Subcutaneous abdominal adipose tissue (tissue), 5 donors: ENCODE measurements around the gene KRTAP10-3.

Source experiments
- H3K27ac ChIP-seq: one replicate; pipeline ENCODE4 v1.7.0; 2013; ENCODE audit warnings: low read depth, mild to moderate bottlenecking, inconsistent platforms, low read length, moderate library complexity
- H3K27me3 ChIP-seq, 5 donors: one replicate each; pipeline ENCODE4 v1.7.0; 2013; ENCODE audit warnings: low read length in 5 of 5, inconsistent platforms in 1 of 5; ENCODE audit not compliant: control insufficient read depth in 5 of 5, insufficient read depth in 4 of 5
- H3K36me3 ChIP-seq, 5 donors: one replicate each; pipeline ENCODE4 v1.7.0; 2013; ENCODE audit warnings: low read length in 5 of 5; ENCODE audit not compliant: control insufficient read depth in 5 of 5, insufficient read depth in 5 of 5
- H3K4me1 ChIP-seq, 5 donors: one replicate each; pipeline ENCODE4 v1.7.0; 2013; ENCODE audit warnings: low read length in 5 of 5, mild to moderate bottlenecking in 3 of 5, moderate library complexity in 1 of 5; ENCODE audit not compliant: control insufficient read depth in 5 of 5, insufficient read depth in 5 of 5
- H3K4me3 ChIP-seq, 5 donors: one replicate each; pipeline ENCODE4 v1.7.0; 2013; ENCODE audit warnings: low read length in 5 of 5, low read depth in 1 of 5
- H3K9ac ChIP-seq, 5 donors: one replicate each; pipeline ENCODE4 v1.7.0; 2013; ENCODE audit warnings: low read length in 5 of 5, mild to moderate bottlenecking in 4 of 5, moderate library complexity in 3 of 5
- H3K9me3 ChIP-seq, 5 donors: one replicate each; pipeline ENCODE4 v1.7.0; 2013; ENCODE audit warnings: low read length in 5 of 5; ENCODE audit not compliant: control insufficient read depth in 5 of 5
- donor health status: healthy.
- donor health status: healthy.
- donor health status: healthy.
- donor health status: healthy.
- donor health status: healthy.

The KRTAP10-3 gene

DNA sequence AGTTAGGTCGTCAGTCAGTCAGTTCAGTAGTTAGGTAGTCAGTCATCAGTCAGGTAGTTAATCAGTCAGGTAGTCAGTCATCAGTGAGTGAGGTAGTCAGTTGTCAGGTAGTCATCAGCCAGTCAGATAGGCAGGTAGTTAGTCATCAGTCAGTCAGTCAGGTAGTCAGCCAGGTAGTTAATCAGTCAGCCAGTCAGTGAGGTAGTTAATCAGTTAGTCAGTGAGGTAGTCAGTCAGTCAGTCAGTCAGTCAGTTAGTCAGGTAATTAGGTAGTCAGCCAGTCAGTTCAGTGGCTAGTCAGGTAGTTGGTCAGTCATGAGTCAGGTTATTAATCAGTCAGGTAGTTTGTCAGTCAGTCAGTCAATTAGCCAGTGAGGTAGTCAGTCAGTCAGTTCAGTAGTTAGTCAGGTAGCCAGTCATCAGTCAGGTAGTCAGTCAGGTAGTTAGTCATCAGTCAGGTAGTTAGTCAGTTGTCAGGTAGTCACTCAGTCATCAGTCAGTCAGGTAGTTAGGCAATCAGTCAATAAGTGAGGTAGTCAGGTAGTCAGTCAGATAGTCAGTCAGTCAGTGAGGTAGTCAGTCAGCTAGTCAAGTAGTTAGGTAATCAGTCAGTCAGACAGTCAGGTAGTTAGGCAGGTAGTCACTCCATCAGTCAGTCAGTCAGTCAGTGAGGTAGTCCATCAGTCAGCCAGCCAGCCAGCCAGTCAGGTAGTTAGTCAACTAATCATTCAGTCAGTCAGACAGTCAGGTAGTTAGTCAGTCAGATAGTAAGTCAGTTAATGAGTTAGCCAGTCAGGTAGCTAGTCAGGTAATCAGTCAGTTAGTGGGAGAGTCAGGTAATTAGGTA, 34.8 kb downstream of the KRTAP10-3 start:
- Histone ChIP-seq H3K27me3 (peaks cover 0 to 28% (median 10%) of the 10 kb centered on the region in 5 donors), H3K4me3 (no peak overlapping the region), H3K9ac (no peak overlapping the region), H3K27ac (no peak overlapping the region), H3K9me3 (no peaks in the 10 kb centered on the region), H3K4me1 (peaks cover 0 to 2% (median 0%) of the 10 kb centered on the region in 5 donors), H3K36me3 (no peaks in the 10 kb centered on the region)

DNA sequence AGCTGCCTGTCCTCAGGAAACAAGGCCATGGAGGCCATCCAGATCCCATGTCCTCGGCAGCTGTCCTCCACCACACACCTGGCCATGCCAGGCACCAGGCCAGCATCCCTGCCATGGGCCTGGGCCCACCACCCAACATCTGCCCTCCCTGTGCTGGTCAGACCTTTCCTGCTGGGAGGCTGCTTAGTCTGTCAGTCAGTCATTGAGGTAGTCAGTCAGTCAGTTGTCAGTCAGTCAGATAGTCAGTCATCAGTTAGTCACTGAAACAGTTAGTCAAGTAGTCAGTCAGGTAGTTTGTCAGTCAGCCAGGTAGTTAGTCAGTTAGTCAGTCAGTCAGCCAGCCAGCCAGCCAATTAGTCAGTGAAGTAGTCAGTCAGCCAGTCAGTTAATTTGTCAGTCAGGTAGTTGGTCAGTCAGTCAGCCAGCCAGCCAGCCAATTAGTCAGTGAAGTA, 35.8 kb downstream of the KRTAP10-3 start:
- H3K9ac ChIP-seq, result no peak overlapping the region
- no peaks in the 10 kb centered on the region for H3K36me3 ChIP-seq
- H3K27ac ChIP-seq, result no peak overlapping the region
- H3K9me3 ChIP-seq, result no peaks in the 10 kb centered on the region
- no peak overlapping the region for H3K4me3 ChIP-seq
- H3K4me1 ChIP-seq, result peaks cover 0 to 2% (median 0%) of the 10 kb centered on the region in 5 donors
- peaks cover 0 to 28% (median 10%) of the 10 kb centered on the region in 5 donors for H3K27me3 ChIP-seq

DNA sequence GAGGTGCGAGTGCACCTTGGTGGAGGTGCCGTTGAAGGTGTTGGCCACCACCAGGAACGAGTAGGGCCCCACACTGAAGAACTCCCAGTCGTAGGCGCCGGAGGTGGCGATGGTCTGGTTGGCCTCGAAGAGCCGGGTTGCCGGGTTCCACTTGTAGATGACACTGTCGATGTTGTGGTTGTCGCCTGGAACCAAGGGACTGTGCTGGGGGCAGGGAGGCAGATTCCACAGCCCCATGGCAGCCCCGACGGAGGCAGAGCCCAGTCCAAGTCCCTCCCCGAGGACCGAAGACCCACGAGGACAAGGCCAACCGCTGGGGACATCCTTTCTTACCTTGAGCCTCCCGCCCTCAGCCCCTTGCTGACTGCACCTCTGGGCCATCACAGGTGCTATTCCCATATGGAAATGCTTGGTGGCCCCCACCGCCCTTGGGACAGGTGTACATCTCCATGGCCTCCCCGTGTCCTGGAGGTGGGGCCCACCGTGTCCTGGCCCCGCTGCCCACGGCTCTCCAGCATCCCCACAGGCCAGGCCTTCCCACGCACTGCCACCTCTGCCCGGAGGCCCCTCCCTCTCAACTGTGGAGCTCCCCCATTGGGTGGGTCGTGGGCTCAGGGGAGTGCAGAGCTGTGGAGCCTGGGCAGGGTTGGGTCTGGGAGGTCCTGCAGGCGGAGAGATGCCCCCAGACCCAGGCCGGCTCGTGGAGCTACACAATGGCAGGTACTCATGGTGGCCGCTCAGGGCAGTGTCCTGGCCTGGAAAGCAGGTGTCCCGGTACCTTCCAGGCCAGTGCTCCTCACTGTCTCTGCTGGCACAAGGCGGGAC, 36.5 kb downstream of the KRTAP10-3 start:
- Histone ChIP-seq H3K9me3 (peaks cover 0 to 3% (median 0%) of the 10 kb centered on the region in 5 donors), H3K27me3 (peaks cover 0 to 28% (median 9%) of the 10 kb centered on the region in 5 donors), H3K27ac (no peak overlapping the region), H3K9ac (no peak overlapping the region), H3K4me1 (no peaks in the 10 kb centered on the region), H3K4me3 (no peak overlapping the region), H3K36me3 (no peaks in the 10 kb centered on the region)

DNA sequence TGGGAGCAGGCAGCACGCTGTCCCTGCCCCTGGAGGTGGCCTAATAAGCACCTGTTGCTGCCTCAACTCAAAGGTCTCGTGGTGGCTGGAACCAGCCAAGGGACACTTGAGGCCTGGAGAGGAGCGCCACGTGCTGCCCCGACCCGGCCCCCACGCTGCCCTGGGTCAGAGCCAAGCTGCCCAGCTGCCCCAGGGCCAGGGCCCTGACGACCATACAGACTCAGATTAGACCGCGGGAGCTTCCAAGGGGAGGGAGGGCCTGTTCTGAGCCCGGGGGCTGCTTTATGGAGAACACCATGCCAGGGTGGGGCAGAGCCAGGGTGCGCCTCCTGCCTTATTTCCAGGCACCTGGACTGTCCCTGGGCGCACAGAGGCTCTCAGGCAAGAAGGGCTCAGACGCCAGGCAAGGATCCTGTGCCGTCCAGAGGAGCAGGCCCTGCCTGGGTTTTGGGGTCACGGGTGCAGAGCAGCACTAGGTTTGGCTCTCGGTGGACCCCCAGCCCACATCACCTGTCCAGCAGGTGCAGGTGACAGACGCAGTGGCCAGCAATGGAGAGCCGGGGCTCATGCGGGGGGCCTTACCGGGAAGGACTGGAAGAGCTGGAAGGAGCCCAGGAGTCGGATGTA, 37.2 kb downstream of the KRTAP10-3 start:
- H3K27ac ChIP-seq, result no peak overlapping the region
- peaks cover 0 to 4% (median 0%) of the 10 kb centered on the region in 5 donors for H3K9me3 ChIP-seq
- H3K27me3 ChIP-seq, result peaks cover 0 to 24% (median 9%) of the 10 kb centered on the region in 5 donors
- no peaks in the 10 kb centered on the region for H3K4me1 ChIP-seq
- no peaks in the 10 kb centered on the region for H3K36me3 ChIP-seq
- H3K9ac ChIP-seq, result no peak overlapping the region
- H3K4me3 ChIP-seq, result no peak overlapping the region

DNA sequence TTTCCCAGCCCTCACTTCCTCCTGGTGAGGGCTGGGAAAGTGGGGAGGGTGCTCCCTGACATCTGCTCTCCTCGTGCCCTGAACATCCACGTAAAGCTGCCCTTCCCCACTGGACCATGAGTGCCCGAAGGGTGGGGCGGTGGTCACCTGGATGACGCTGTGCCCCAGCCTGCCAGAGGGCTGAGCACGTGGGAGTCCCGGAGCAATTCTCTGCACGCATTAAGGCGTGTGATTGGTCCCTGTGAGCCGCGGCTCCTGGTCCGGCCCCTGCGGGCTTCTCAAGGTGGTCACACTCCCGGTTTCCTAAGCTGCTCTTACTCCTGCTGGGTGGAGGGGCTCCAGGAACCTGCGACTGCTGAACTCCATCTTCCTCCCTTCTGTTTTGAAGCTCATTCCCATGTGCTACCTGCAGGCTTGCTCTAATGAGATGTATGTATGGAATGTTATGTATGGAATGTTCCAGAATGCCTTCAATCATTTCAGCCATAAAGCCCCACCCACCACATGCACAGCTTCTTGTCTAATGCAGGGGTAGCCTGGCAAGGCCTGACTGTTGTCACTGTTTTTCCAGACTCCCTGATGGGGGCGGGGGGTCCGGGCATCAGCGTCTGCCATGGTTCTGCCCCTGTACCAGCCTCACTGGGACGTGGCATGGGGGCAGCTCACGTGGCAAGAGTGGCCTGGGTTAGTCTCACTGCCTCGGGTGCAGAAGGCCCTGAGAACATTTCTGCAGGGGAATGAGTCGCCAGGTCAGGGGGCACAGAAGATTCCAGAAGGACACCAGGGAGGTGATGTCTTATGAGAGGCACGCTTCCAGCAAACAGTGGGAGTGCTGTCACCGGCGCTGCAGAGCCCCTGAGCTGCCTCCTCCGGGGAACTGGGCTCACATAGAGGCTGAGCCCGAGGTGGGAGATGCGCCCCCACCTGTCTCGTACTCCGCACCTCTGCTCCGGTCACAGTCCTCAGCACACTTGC, 38.0 kb downstream of the KRTAP10-3 start:
- Histone ChIP-seq H3K9me3 (peaks cover 0 to 4% (median 0%) of the 10 kb centered on the region in 5 donors), H3K4me1 (no peaks in the 10 kb centered on the region), H3K27ac (no peak overlapping the region), H3K27me3 (peaks cover 0 to 24% (median 9%) of the 10 kb centered on the region in 5 donors), H3K36me3 (no peaks in the 10 kb centered on the region), H3K9ac (no peak overlapping the region), H3K4me3 (no peak overlapping the region)

DNA sequence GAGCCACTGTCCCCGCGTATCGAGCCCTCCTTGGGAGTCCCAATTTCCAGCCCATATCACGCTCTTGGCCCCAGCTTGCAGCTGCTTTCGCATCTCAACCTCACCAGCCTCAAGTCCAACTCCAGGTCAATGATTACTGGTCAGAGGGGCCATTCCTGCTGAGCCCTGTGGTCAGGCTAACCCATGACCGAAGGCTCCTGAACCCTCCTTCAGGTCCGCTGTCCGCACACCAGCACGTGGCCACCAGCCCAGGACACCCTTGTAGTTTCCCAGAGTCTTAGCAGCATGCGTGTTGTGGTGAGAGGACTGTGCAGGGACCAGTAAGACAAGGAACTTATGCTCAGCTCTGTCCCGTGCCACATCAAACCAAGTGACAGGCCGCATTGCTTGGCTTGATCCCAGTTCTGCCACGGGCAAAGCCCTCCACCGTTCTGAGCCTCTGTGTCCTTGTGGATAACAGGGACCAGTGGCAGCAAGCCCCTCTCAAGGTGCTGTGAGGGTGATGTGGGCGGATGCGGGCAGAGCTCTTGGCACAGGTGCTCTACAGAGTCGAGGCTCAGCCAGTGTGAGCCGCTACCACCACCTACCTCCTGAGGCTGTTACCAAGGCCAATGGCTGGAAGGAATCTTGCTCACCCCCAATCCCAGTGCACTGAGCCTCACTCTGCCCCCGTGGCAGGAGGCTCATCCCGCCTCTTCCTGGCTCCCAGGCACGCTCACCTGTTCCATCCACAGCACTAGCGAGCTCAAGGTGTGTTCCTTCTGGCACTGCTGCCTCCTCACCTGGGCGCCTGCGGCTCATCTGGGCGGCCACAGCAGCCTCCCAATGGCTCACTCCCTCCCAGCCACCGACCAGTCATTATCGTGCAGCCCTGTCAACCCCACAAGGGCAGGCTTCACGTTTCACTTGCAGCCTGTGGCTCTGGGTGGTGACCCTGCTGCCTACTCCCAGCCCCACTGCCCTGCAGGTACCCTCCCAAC, 39.0 kb downstream of the KRTAP10-3 start:
- Histone ChIP-seq H3K9me3 (peaks cover 0 to 4% (median 0%) of the 10 kb centered on the region in 5 donors), H3K36me3 (no peaks in the 10 kb centered on the region), H3K4me1 (no peaks in the 10 kb centered on the region), H3K27ac (no peak overlapping the region), H3K9ac (no peak overlapping the region), H3K4me3 (no peak overlapping the region), H3K27me3 (peaks cover 0 to 24% (median 8%) of the 10 kb centered on the region in 5 donors)

DNA sequence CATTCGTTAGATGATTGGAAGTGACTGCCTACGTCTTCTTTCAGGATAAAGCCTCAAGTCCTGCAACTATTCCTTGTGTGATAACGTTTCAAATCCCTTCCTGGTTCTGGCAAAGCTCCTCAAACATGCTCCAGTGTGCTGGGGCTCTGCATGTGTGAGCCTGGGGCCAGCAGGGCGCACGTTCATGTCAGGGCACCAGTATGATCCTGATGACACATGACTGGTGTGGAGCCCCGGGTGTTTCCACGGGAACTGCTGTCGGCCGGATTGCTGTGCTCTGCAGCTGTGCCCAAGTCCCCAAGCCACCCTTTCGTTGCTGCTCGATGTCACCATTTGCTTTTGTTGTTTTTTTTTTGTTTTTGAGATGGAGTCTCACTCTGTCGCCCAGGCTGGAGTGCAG, 39.9 kb downstream of the KRTAP10-3 start:
- Histone ChIP-seq H3K9me3 (peaks cover 0 to 4% (median 0%) of the 10 kb centered on the region in 5 donors), H3K4me1 (no peaks in the 10 kb centered on the region), H3K36me3 (no peaks in the 10 kb centered on the region), H3K27me3 (peaks cover 0 to 24% (median 8%) of the 10 kb centered on the region in 5 donors), H3K27ac (no peak overlapping the region), H3K9ac (no peak overlapping the region), H3K4me3 (no peak overlapping the region)

DNA sequence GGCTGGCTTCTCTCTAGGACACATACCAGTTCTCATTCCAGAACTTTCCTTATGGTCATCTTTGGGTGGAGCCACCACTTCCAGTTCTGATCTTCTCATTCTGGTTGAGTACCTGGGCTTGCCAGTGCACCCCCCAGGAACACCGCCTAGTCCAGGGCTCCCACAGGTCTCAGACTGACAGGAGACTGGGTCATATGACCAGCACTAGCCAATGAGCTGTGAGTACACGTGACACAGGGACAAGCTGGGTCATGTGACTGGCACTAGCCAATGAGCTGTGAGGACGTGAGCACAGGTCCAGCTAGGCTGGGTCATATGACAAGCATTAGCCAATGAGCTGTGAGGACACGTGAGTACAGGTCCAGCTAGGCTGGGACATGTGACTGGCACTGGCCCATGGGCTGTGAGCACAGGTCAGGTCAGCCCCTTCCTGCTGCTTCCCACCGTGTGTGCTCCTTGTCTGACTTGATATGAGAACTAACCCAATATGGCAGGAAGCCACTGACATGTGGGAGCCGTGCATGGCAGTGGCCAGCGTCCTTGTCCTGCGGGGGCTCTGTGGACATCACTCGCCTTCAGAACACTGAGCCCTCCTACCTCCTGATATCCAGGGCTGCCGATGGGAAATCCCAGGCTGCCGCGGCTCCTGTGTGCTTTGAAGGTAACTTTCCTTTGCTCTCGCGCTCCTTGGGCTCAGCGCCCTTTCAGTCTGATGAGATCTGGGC, 41.3 kb downstream of the KRTAP10-3 start:
- peaks cover 0 to 24% (median 7%) of the 10 kb centered on the region in 5 donors for H3K27me3 ChIP-seq
- no peak overlapping the region for H3K4me3 ChIP-seq
- no peak overlapping the region for H3K27ac ChIP-seq

More for the DNA sequence above, 41.3 kb downstream of the KRTAP10-3 start:
- Histone ChIP-seq H3K9me3 (peaks cover 0 to 4% (median 0%) of the 10 kb centered on the region in 5 donors), H3K9ac (no peak overlapping the region), H3K36me3 (no peaks in the 10 kb centered on the region), H3K4me1 (no peaks in the 10 kb centered on the region)
